ENCODE results near the gene HS3ST5. TPM values are rescaled to one million over a fixed set of nuclear protein-coding genes. Genes with fewer than 3 reads are reported as not detected.

Gene HS3ST5
- total and polyA plus RNA-seq, 8 donors = 0.05 to 2.2 TPM; not detected in 6

- TF ChIP-seq POLR2AphosphoS5 (IDR thresholded peaks at IDR 0.05) (no peak), EP300 (IDR thresholded peaks at IDR 0.05) (no peak), POLR2A (IDR thresholded peaks at IDR 0.05) (no peak), CTCF (IDR thresholded peaks at IDR 0.05) (no peak)
- WGBS, 5 donors = 58 to 74% (median 69%) methylated on average over 5 of the region's 5 CpGs
- Histone ChIP-seq H3K36me3 (no peaks in the 10 kb centered on the region), H3K4me3 (no peak overlapping the region), H3K4me1 (no peaks in the 10 kb centered on the region), H3K9me3 (no peaks in the 10 kb centered on the region), H3K27me3 (no peaks in the 10 kb centered on the region), H3K27ac (no peak overlapping the region)
- intact Hi-C loops (cut with DNase I; ENCODE audit: low total_unique reads) = no loop called here
- DNase-seq = no peak
These were observed 280.6 kb downstream of the HS3ST5 start for GRCh38 chr6:114062199-114062598.

GRCh38 chr6:114061741-114062140 is 281.1 kb downstream of the HS3ST5 start:
- intact Hi-C loops (cut with DNase I; ENCODE audit: low total_unique reads) = no loop called here
- no peaks in the 10 kb centered on the region for H3K36me3 ChIP-seq
- DNase-seq = no peak
- no peaks in the 10 kb centered on the region for H3K9me3 ChIP-seq
- H3K4me3 ChIP-seq = no peak overlapping the region
- no peaks in the 10 kb centered on the region for H3K4me1 ChIP-seq
- H3K27ac ChIP-seq = no peak overlapping the region
- TF ChIP-seq POLR2AphosphoS5 (IDR thresholded peaks at IDR 0.05) (no peak), CTCF (IDR thresholded peaks at IDR 0.05) (no peak), POLR2A (IDR thresholded peaks at IDR 0.05) (no peak), EP300 (IDR thresholded peaks at IDR 0.05) (no peak)
- WGBS, 5 donors = 90 to 98% (median 96%) methylated on average over 4 of the region's 4 CpGs
- no peaks in the 10 kb centered on the region for H3K27me3 ChIP-seq

- no peak for DNase-seq
- WGBS, 5 donors = 49 to 79% (median 57%) methylated on average over 1 of the region's 1 CpG
- TF ChIP-seq POLR2AphosphoS5 (IDR thresholded peaks at IDR 0.05) = no peak
- no peak for TF ChIP-seq POLR2A (IDR thresholded peaks at IDR 0.05)
- no peak for TF ChIP-seq CTCF (IDR thresholded peaks at IDR 0.05)
- TF ChIP-seq EP300 (IDR thresholded peaks at IDR 0.05) = no peak
- H3K27ac ChIP-seq = no peak overlapping the region
- no peaks in the 10 kb centered on the region for H3K4me1 ChIP-seq
- no peaks in the 10 kb centered on the region for H3K9me3 ChIP-seq
- no peaks in the 10 kb centered on the region for H3K27me3 ChIP-seq
- intact Hi-C loops (cut with DNase I; ENCODE audit: low total_unique reads) = no loop called here
- no peaks in the 10 kb centered on the region for H3K36me3 ChIP-seq
- H3K4me3 ChIP-seq = no peak overlapping the region
These were observed 281.7 kb downstream of the HS3ST5 start for GRCh38 chr6:114061116-114061515.

- Histone ChIP-seq H3K36me3 (no peaks in the 10 kb centered on the region), H3K4me1 (no peaks in the 10 kb centered on the region), H3K27me3 (no peaks in the 10 kb centered on the region), H3K27ac (no peak overlapping the region), H3K9me3 (no peaks in the 10 kb centered on the region), H3K4me3 (no peak overlapping the region)
- TF ChIP-seq POLR2AphosphoS5 (IDR thresholded peaks at IDR 0.05) = no peak
- no peak for DNase-seq
- intact Hi-C loops (cut with DNase I; ENCODE audit: low total_unique reads) = no loop called here
- WGBS, 5 donors = 83 to 93% (median 88%) methylated on average over 4 of the region's 4 CpGs
These were observed 284.4 kb downstream of the HS3ST5 start for GRCh38 chr6:114058435-114058834.

- H3K9me3 ChIP-seq = no peaks in the 10 kb centered on the region
- no peak overlapping the region for H3K4me3 ChIP-seq
- DNase-seq = peak in 1 of 2 donors; percentile 17
- WGBS, 5 donors = 50 to 84% (median 77%) methylated on average over 2 of the region's 2 CpGs
- TF ChIP-seq POLR2A (IDR thresholded peaks at IDR 0.05) = no peak
- TF ChIP-seq CTCF (IDR thresholded peaks at IDR 0.05) = no peak
- no peak for TF ChIP-seq EP300 (IDR thresholded peaks at IDR 0.05)
- TF ChIP-seq POLR2AphosphoS5 (IDR thresholded peaks at IDR 0.05) = no peak
- H3K27ac ChIP-seq = no peak overlapping the region
- H3K4me1 ChIP-seq = no peaks in the 10 kb centered on the region
- no peaks in the 10 kb centered on the region for H3K36me3 ChIP-seq
- intact Hi-C loops (cut with DNase I; ENCODE audit: low total_unique reads) = no loop called here
- no peaks in the 10 kb centered on the region for H3K27me3 ChIP-seq
These were observed 287.1 kb downstream of the HS3ST5 start for GRCh38 chr6:114055763-114056162.

All from stomach (tissue), 9 donors.